K562 (cell line): ENCODE results near the gene CSTPP1. TPM values are rescaled to one million over a fixed set of nuclear protein-coding genes. Genes with fewer than 3 reads are reported as not detected.

ENCODE experiments used
- ATAC-seq: fragments of 200-7000 bp; cut with Tn5 transposase; 3 replicates; pipeline ENCODE4 v1.9.1; 2020; ENCODE audit warnings: moderate library complexity
- BruUV-seq: library from RNA; stranded (reverse); fragments of 400-500 nt; replicated peaks from 2 replicates; lab custom pipeline; 2021; lab: Mats Ljungman, UMichigan
- CTCF ChIA-PET: fragments of 300-600 bp; formaldehyde crosslinking; extraction: SDS; loops from one replicate; lab custom pipeline; 2021; ENCODE audit warnings: low intra/inter-chr PET ratio; lab: Yijun Ruan, JAX
- POLR2A ChIA-PET: fragments of 300-600, 350-650 bp; sonication (Branson Sonifier 250); formaldehyde crosslinking; extraction: SDS; loops from one replicate; lab custom pipeline; 2021; ENCODE audit warnings: antibody characterized with exemption, inconsistent platforms; lab: Yijun Ruan, JAX
- DNase-seq, 4 experiments: peaks; one replicate each; pipeline versions ENCODE4 v3.0.0 to v3.0.0-alpha.2; 2011 to 2018; ENCODE audit warnings: low spot score in 3 of 4, mixed read lengths in 3 of 4; ENCODE audit errors: extremely low read depth in 1 of 4
- FAIRE-seq: peaks from 2 replicates; lab custom pipeline; 2011; peaks lifted over from hg19 to GRCh38; lab: Jason Lieb, UNC
- H2AFZ ChIP-seq: 2 replicates; pipeline ENCODE4 v1.6.0; 2011; ENCODE audit warnings: low read depth, low read length, control low read depth, inconsistent platforms
- H3K27ac ChIP-seq: fragments of 200-600 bp; 3 replicates; pipeline ENCODE4 v1.8.0; 2011; ENCODE audit warnings: low read depth, mild to moderate bottlenecking, control low read depth, inconsistent platforms, low read length, moderate library complexity, mixed read lengths; ENCODE audit errors: extremely low read depth
- H3K27me3 ChIP-seq, 2 experiments: fragments of 300-600 bp in 1 of 2; 2 replicates in 1 of 2; 3 replicates in 1 of 2; pipeline versions ENCODE4 v1.6.0 to v1.8.0; 2011; ENCODE audit warnings: inconsistent platforms in 2 of 2, low read length in 2 of 2, mild to moderate bottlenecking in 1 of 2, mixed read lengths in 1 of 2, moderate library complexity in 1 of 2; ENCODE audit not compliant: control insufficient read depth in 2 of 2, insufficient read depth in 2 of 2
- H3K36me3 ChIP-seq: fragments of 300-600 bp; 3 replicates; pipeline ENCODE4 v1.8.0; 2011; ENCODE audit warnings: mild to moderate bottlenecking, low read length, inconsistent platforms; ENCODE audit not compliant: control insufficient read depth, insufficient read depth
- H3K4me1 ChIP-seq, 2 experiments: fragments of 200-600 bp in 1 of 2; replicated peaks in 1 of 2; 2 replicates in 1 of 2; 3 replicates in 1 of 2; pipeline versions ENCODE4 v1.5.1 to v1.8.0; 2011; ENCODE audit warnings: inconsistent platforms in 2 of 2, low read length in 2 of 2, mild to moderate bottlenecking in 1 of 2, mixed read lengths in 1 of 2, moderate library complexity in 1 of 2; ENCODE audit not compliant: control insufficient read depth in 2 of 2, insufficient read depth in 2 of 2
- H3K4me2 ChIP-seq: 2 replicates; pipeline ENCODE4 v1.6.1; 2011; ENCODE audit warnings: low read length, control low read depth, inconsistent platforms, mixed read lengths; ENCODE audit not compliant: insufficient read depth
- H3K4me3 ChIP-seq: fragments of 200-600 bp; sonication (generic), shearing (Covaris generic); 2 replicates; pipeline ENCODE4 v1.5.1; 2016; ENCODE audit warnings: control low read depth, inconsistent platforms
- H3K79me2 ChIP-seq: fragments of 200-600 bp; 3 replicates; pipeline ENCODE4 v1.8.0; 2011; ENCODE audit warnings: low read length, inconsistent platforms; ENCODE audit not compliant: control insufficient read depth, insufficient read depth
- H3K9ac ChIP-seq, 2 experiments: 2 replicates each; pipeline versions ENCODE4 v1.6.0 to v1.6.1; 2011; ENCODE audit warnings: low read depth in 2 of 2, low read length in 2 of 2, control low read depth in 1 of 2, inconsistent platforms in 1 of 2, mild to moderate bottlenecking in 1 of 2, mixed read lengths in 1 of 2; ENCODE audit not compliant: insufficient read depth in 1 of 2
- H3K9me1 ChIP-seq: one replicate; pipeline ENCODE4 v1.6.0; 2011; ENCODE audit warnings: inconsistent platforms, mild to moderate bottlenecking, low read length, moderate library complexity; ENCODE audit not compliant: control insufficient read depth, insufficient read depth
- H3K9me3 ChIP-seq: replicated peaks from 2 replicates; pipeline ENCODE4 v1.5.1; 2011; ENCODE audit warnings: low read depth, low read length, inconsistent platforms; ENCODE audit not compliant: control insufficient read depth, insufficient read depth
- H4K20me1 ChIP-seq: replicated peaks from 2 replicates; pipeline ENCODE4 v1.6.1; 2011; ENCODE audit warnings: low read length, inconsistent platforms, mixed read lengths; ENCODE audit not compliant: control insufficient read depth, insufficient read depth
- MYBL2 ChIP-seq, 2 experiments: fragments of 450-650 bp in 1 of 2; sonication (generic) in 1 of 2; formaldehyde crosslinking in 1 of 2; IDR thresholded peaks; 2 replicates each; pipeline versions ENCODE4 v1.6.1 to v1.8.1; 2017 to 2022; ENCODE audit warnings: borderline replicate concordance in 1 of 2, inconsistent platforms in 1 of 2, low read depth in 1 of 2, mild to moderate bottlenecking in 1 of 2, missing genetic modification reagents in 1 of 2, moderate library complexity in 1 of 2
- POLR2G ChIP-seq: fragments of 200-400 bp; formaldehyde crosslinking; IDR thresholded peaks from 2 replicates; pipeline ENCODE4 v1.6.1; 2017; ENCODE audit warnings: low read depth, mild to moderate bottlenecking, antibody characterized with exemption, low read length, moderate library complexity
- RBFOX2 ChIP-seq: fragments of 200-400 bp; formaldehyde crosslinking; IDR thresholded peaks from 2 replicates; pipeline ENCODE4 v1.6.1; 2017; ENCODE audit warnings: low read depth, mild to moderate bottlenecking, low read length, moderate library complexity
- whole genome bisulfite sequencing: fragments of 100-300 bp; shearing (Covaris generic); methylation state at CpG from one replicate; pipeline ENCODE4 v1.1.6; 2016; ENCODE audit warnings: low coverage, mixed read lengths; ENCODE audit not compliant: insufficient coverage; ENCODE audit errors: missing lambda C conversion rate; 5-methylcytosine and 5-hydroxymethylcytosine counted together
- in situ Hi-C: fragments of 300-500 bp; cut with MboI; formaldehyde crosslinking; loops from 4 replicates; pipeline ENCODE4 v1.15.0; 2018; ENCODE audit warnings: inconsistent platforms, mixed read lengths
- intact Hi-C: fragments of 100-400 bp; cut with micrococcal nuclease; formaldehyde crosslinking; loops from 2 replicates; pipeline ENCODE4 v1.14.2; 2022
- polyA plus RNA-seq, 8 experiments: library from polyadenylated mRNA; depleted of rRNA in 4 of 8; stranded (reverse) in 5 of 8; unstranded in 3 of 8; fragments of >200 nt; fragmentation: Nextera tagmentation in 2 of 8; fragmentation: Illumina TruSeq in 1 of 8; extraction: Ambion mirVana in 2 of 8; extraction: Trizol in 1 of 8; gene quantifications; 2 replicates each; pipeline versions ENCODE4 v1.2.1 to v1.2.3, GENCODE V29; 2011 to 2014; ENCODE audit warnings: inconsistent platforms in 1 of 8, missing spikeins in 1 of 8
- total RNA-seq, 7 experiments: library from RNA; depleted of rRNA in 6 of 7; stranded (reverse); fragments of >200 nt in 6 of 7; fragmentation: Illumina TruSeq in 2 of 7; extraction: Trizol in 2 of 7; gene quantifications; 2 replicates each; pipeline versions ENCODE4 v1.2.1 to v1.2.3, GENCODE V29; 2011 to 2021; ENCODE audit warnings: low replicate concordance in 1 of 7

Gene CSTPP1
- total and polyA plus RNA-seq, 9 of the 15 experiments (the other 6 are each of a cell fraction or from before 2014, with no cell fraction given): 6.5 to 17.8 (median 9.2) TPM

- Histone ChIP-seq H3K4me3 (no peak overlapping the region), H3K9me1 (peaks cover 2% of the 10 kb centered on the region), H3K9me3 (no peaks in the 10 kb centered on the region), H4K20me1 (peaks cover 14% of the 10 kb centered on the region), H3K27ac (no peak overlapping the region), H3K36me3 (peaks cover 81% of the 10 kb centered on the region), H3K27me3 (no peaks in the 10 kb centered on the region), H3K9ac (peak overlapping the region in 1 of 2 experiments; percentile 39; a peak in 1 of 4 replicates), H2AFZ (no peak overlapping the region), H3K4me2 (no peak overlapping the region), H3K79me2 (peaks cover 6% of the 10 kb centered on the region; the same call in 2 of the 3 replicates), H3K4me1 (peaks cover 0 to 10% of the 10 kb centered on the region in 2 experiments; a peak in 2 of 5 replicates)
- in situ Hi-C loops: no loop called here
- intact Hi-C loops: no loop called here
- 85% methylated on average over 5 of the region's 5 CpGs for WGBS
- peak; percentile 47 for TF ChIP-seq RBFOX2
- TF ChIP-seq POLR2G: peak; percentile 55
- TF ChIP-seq MYBL2 (IDR thresholded peaks at IDR 0.05; ENCODE audit: low read depth): no peak
- no peak for TF ChIP-seq MYBL2 (CRISPR knock-in tag; IDR thresholded peaks at IDR 0.05; ENCODE audit: borderline replicate concordance)
- FAIRE-seq (no peak), ATAC-seq (no peak), DNase-seq (no peak)
- POLR2A ChIA-PET: interaction anchor here (0.7 to 1.7 kb wide), 3 partner anchors 9 to 225 kb away, joined by 3 to 7 read pairs (median 3); no protein-coding TSS in a partner anchor
- BruUV-seq: no TSS peak
- CTCF ChIA-PET: no interaction called here
Measured at GRCh38 chr11:47166368-47166767, 229.8 kb downstream of the CSTPP1 start.
